Prostate gland (tissue), 2 donors: ENCODE data around the gene PTPA. TPM values are rescaled to one million over a fixed set of nuclear protein-coding genes. Genes with fewer than 3 reads are reported as not detected.
"Not testable (repeated sequence)": the region's sequence is repeated elsewhere in the genome, so short reads cannot be mapped to it uniquely, and the experiment has no call there.

Source experiments
- DNase-seq: peaks from one replicate; pipeline ENCODE4 v3.0.0-alpha.2; 2019; ENCODE audit warnings: low spot score
- H3K27ac ChIP-seq, 2 donors: fragments of 200-600 bp; sonication (generic); 2 replicates each; pipeline ENCODE4 v1.5.1; 2017 to 2019
- H3K27me3 ChIP-seq: fragments of 200-600 bp; sonication (generic); replicated peaks from 2 replicates; pipeline ENCODE4 v1.5.1; 2019; ENCODE audit not compliant: insufficient read depth
- H3K36me3 ChIP-seq, 2 donors: fragments of 200-600 bp; sonication (generic); 1 replicate in 1 of 2; 2 replicates in 1 of 2; pipeline versions ENCODE4 v1.5.1 to v1.8.1; 2017 to 2019
- H3K4me1 ChIP-seq: fragments of 200-600 bp; sonication (generic); replicated peaks from 2 replicates; pipeline ENCODE4 v1.5.1; 2019
- H3K4me3 ChIP-seq, 2 donors: fragments of 200-600 bp; sonication (generic); 2 replicates each; pipeline ENCODE4 v1.5.1; 2017 to 2019
- H3K9me3 ChIP-seq: fragments of 200-600 bp; sonication (generic); 2 replicates; pipeline ENCODE4 v1.5.1; 2017
- POLR2A ChIP-seq: fragments of 450-650 bp; IDR thresholded peaks from one replicate; pipeline ENCODE4 v1.6.1; 2016; ENCODE audit warnings: antibody characterized with exemption, mild to moderate bottlenecking
- POLR2AphosphoS5 ChIP-seq: sonication (generic); formaldehyde crosslinking; IDR thresholded peaks from one replicate; pipeline ENCODE4 v1.6.1; 2017; ENCODE audit warnings: antibody characterized with exemption
- WGBS: methylation state at CpG from one replicate; pipeline ENCODE4 v1.1.5; 2018; 5-methylcytosine and 5-hydroxymethylcytosine counted together
- intact Hi-C: fragments of 100-400 bp; cut with DNase I; formaldehyde crosslinking; loops from one replicate; pipeline ENCODE4 v1.14.2; 2022
- total RNA-seq, 2 donors: library from RNA; depleted of rRNA; stranded (reverse); fragments of >200 nt; gene quantifications; one replicate each; pipeline ENCODE4 v1.1.0, GENCODE V29; 2016
- TF ChIP-seq, protein P1 (sequence below), 4 experiments: fragments of 200-600 bp in 2 of 4; fragments of 450-650 bp in 2 of 4; sonication (generic) in 2 of 4; IDR thresholded peaks; 1 replicate in 3 of 4; 2 replicates in 1 of 4; pipeline ENCODE4 v1.5.1; 2016 to 2019; ENCODE audit warnings: antibody characterized with exemption in 4 of 4, mild to moderate bottlenecking in 2 of 4, moderate library complexity in 2 of 4

PTPA gene
- total RNA-seq, 2 donors from 2014 or later, result 165 to 173 TPM

DNA sequence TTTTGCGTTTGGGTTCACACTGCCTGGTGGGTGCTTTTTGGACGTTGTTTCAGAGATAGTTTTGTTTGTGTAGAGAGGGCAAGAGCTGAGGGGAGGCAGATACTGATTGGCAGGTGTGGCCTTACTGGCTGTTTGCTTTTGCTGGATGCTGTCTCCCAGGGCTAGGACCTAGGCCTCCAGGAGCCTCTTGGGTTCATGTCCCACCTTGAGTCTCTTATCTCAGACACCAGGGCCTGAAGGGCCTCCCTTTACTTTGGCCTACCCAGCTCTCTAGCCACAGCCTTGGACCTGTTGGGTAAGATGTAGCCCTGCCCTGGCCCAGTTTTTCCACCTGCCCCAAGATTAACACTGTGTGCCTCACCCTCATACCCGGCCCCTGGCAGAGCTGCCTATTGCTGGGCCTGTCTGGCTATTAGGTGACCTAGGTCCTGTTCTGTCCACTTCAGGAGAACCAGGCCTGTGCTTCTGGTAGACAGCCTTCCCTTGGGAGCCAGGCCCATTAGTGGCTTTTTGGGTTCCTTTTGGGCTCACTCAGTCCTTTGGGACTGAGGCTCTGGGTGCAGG, 13.4 kb downstream of the PTPA start:
- DNase-seq, result no peak
- Histone ChIP-seq H3K4me1 (peaks cover 7% of the 10 kb centered on the region), H3K9me3 (no peaks in the 10 kb centered on the region), H3K27ac (no peak overlapping the region), H3K27me3 (no peaks in the 10 kb centered on the region), H3K36me3 (no peaks in the 10 kb centered on the region), H3K4me3 (no peak overlapping the region)
- TF ChIP-seq POLR2A, result no peak
- TF ChIP-seq, protein P1, sequence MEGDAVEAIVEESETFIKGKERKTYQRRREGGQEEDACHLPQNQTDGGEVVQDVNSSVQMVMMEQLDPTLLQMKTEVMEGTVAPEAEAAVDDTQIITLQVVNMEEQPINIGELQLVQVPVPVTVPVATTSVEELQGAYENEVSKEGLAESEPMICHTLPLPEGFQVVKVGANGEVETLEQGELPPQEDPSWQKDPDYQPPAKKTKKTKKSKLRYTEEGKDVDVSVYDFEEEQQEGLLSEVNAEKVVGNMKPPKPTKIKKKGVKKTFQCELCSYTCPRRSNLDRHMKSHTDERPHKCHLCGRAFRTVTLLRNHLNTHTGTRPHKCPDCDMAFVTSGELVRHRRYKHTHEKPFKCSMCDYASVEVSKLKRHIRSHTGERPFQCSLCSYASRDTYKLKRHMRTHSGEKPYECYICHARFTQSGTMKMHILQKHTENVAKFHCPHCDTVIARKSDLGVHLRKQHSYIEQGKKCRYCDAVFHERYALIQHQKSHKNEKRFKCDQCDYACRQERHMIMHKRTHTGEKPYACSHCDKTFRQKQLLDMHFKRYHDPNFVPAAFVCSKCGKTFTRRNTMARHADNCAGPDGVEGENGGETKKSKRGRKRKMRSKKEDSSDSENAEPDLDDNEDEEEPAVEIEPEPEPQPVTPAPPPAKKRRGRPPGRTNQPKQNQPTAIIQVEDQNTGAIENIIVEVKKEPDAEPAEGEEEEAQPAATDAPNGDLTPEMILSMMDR (IDR thresholded peaks at IDR 0.05), result no peak
- 68% methylated on average over 3 of the region's 3 CpGs for WGBS
- intact Hi-C loops, result no loop called here

- Histone ChIP-seq H3K27ac (no peak overlapping the region), H3K4me1 (peaks cover 7% of the 10 kb centered on the region), H3K4me3 (no peak overlapping the region), H3K36me3 (no peaks in the 10 kb centered on the region), H3K9me3 (no peaks in the 10 kb centered on the region), H3K27me3 (no peaks in the 10 kb centered on the region)
- TF ChIP-seq POLR2AphosphoS5, result no peak
- no peak for TF ChIP-seq POLR2A
- TF ChIP-seq, protein P1 (IDR thresholded peaks at IDR 0.05), result no peak
- intact Hi-C loops, result no loop called here
- WGBS, result 91% methylated on average over 8 of the region's 8 CpGs
- DNase-seq, result no peak
These were observed 14.3 kb downstream of the PTPA start for GRCh38 chr9:129125478-129125877.

DNA sequence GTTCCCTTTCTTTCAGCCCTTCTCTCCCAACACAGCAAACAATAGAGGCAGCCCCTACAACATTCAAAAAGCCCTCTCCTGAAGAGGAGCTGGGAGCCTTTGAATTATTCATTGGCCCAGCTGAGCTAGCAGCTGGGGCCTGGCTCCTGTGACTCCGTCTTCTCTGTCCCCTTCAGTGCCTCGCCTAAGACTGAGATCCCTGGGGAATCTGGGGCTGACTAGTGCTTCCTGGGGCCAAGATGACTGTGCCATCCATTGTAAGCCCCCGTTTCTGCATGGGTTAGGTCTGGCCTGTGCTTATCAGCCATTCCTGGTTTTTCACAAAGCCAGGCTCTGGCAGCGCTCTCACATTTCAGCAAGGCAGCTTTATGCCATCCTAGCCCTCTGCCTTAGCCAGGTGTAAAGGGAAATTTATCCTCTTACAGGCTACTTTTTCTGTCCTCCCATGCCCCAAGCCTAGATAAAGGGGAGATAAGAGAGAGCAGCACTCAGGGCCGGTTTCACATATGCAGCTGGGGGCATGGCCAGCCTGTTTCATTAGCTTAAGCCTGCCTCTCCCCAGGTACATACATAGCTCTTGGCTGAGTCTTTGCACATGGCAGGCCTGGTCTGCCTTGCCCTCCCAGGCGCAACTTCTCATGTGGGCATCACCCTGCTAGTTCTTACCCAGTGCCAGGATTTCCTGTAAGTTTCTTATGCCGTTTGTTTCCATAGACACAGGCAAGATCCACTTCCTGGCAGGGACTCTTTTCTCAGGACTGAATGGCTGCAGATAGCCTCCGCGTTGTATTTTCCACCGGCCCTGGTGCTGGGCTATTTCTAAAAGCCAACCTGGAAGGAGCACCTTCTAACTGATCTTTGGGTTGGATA, 15.8 kb downstream of the PTPA start:
- DNase-seq, result no peak
- Histone ChIP-seq H3K4me3 (no peak overlapping the region), H3K9me3 (no peaks in the 10 kb centered on the region), H3K4me1 (no peaks in the 10 kb centered on the region), H3K27me3 (no peaks in the 10 kb centered on the region), H3K36me3 (no peaks in the 10 kb centered on the region), H3K27ac (no peak overlapping the region)
- TF ChIP-seq POLR2AphosphoS5 (no peak), POLR2A (no peak)
- TF ChIP-seq, protein P1 (IDR thresholded peaks at IDR 0.05), result no peak
- WGBS, result 72% methylated on average over 10 of the region's 10 CpGs
- intact Hi-C loops, result no loop called here

GRCh38 chr9:129128689-129129088, 17.5 kb downstream of the PTPA start:
- 96% methylated on average over 5 of the region's 5 CpGs for WGBS
- Histone ChIP-seq H3K36me3 (no peaks in the 10 kb centered on the region), H3K4me3 (no peak overlapping the region), H3K27me3 (no peaks in the 10 kb centered on the region), H3K9me3 (no peaks in the 10 kb centered on the region), H3K4me1 (no peaks in the 10 kb centered on the region), H3K27ac (no peak overlapping the region)
- no peak for DNase-seq
- TF ChIP-seq POLR2AphosphoS5 (no peak), POLR2A (no peak)
- TF ChIP-seq, protein P1 (IDR thresholded peaks at IDR 0.05), result no peak
- intact Hi-C loops, result no loop called here

DNA sequence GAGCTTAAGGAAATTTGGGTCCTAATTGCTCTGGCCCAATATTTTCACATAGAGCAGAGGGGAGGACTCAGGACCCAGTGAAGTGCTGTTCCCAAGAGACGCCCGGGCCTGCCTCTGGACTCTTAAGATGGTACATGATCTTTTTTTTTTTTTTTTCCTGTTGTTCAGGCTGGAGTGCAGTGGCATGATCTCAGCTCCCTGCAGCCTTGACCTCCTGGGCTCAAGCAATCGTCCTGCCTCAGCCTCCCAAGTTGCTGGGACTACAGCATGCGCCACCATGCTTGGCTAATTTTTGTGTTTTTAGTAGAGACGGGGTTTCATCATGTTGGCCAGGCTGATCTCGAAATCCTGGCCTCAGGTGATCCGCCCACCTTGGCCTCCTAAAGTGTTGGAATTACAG, 19.1 kb downstream of the PTPA start:
- not testable (repeated sequence) for DNase-seq, H3K27ac ChIP-seq, H3K36me3 ChIP-seq, H3K4me1 ChIP-seq, H3K27me3 ChIP-seq, H3K4me3 ChIP-seq, H3K9me3 ChIP-seq
- intact Hi-C loops, result loop anchor here (5.0 kb wide), 1 partner anchor 652 kb away; no protein-coding TSS in a partner anchor
- WGBS, result 86% methylated on average over 7 of the region's 7 CpGs
